IMR-90 (cell line): ENCODE measurements around the gene MALAT1. TPM values are rescaled to one million over a fixed set of nuclear protein-coding genes. Genes with fewer than 3 reads are reported as not detected.

Experiments used
- ATAC-seq: fragments of 200-7000 bp; cut with Tn5 transposase; 2 replicates; pipeline ENCODE4 v1.9.1; 2020; ENCODE audit warnings: low read depth, mild to moderate bottlenecking, moderate library complexity
- BruUV-seq: library from RNA; stranded (reverse); fragments of 400-500 nt; replicated peaks from 2 replicates; lab custom pipeline; 2021; lab: Mats Ljungman, UMichigan
- CTCF ChIA-PET: fragments of 300-600 bp; formaldehyde crosslinking; extraction: SDS; loops from one replicate; lab custom pipeline; 2021; ENCODE audit warnings: antibody characterized with exemption; lab: Yijun Ruan, JAX
- POLR2A ChIA-PET: fragments of 300-600 bp; sonication (Branson Sonifier 250); formaldehyde crosslinking; loops from one replicate; lab custom pipeline; 2022; ENCODE audit warnings: antibody characterized with exemption; ENCODE audit not compliant: unreplicated experiment; lab: Charles Lee
- DNase-seq: peaks from one replicate; pipeline ENCODE4 v3.0.0; 2013
- H2AFZ ChIP-seq: replicated peaks from 2 replicates; pipeline ENCODE3; 2013; ENCODE audit warnings: low read length, mild to moderate bottlenecking; ENCODE audit not compliant: poor library complexity
- H2AK5ac ChIP-seq: 2 replicates; pipeline ENCODE4 v1.6.1; 2013; ENCODE audit warnings: low read depth, low read length, inconsistent platforms
- H2AK9ac ChIP-seq: replicated peaks from 2 replicates; pipeline ENCODE3; 2013; ENCODE audit warnings: mild to moderate bottlenecking, low read depth, low read length, moderate library complexity; ENCODE audit not compliant: poor library complexity
- H2BK120ac ChIP-seq: 2 replicates; pipeline ENCODE4 v1.6.1; 2013; ENCODE audit warnings: low read depth, low read length, inconsistent platforms
- H2BK15ac ChIP-seq: 3 replicates; pipeline ENCODE4 v1.6.1; 2013; ENCODE audit warnings: low read depth, low read length, inconsistent platforms
- H2BK20ac ChIP-seq: 2 replicates; pipeline ENCODE4 v1.6.1; 2013; ENCODE audit warnings: low read depth, mild to moderate bottlenecking, inconsistent platforms, low read length, moderate library complexity
- H2BK5ac ChIP-seq: 2 replicates; pipeline ENCODE4 v1.6.1; 2013; ENCODE audit warnings: mild to moderate bottlenecking, low read depth, low read length, inconsistent platforms; ENCODE audit not compliant: poor library complexity, severe bottlenecking
- H3K14ac ChIP-seq: replicated peaks from 2 replicates; pipeline ENCODE4 v1.6.1; 2013; ENCODE audit warnings: low read depth, low read length, inconsistent platforms
- H3K18ac ChIP-seq: 2 replicates; pipeline ENCODE4 v1.6.1; 2013; ENCODE audit warnings: low read depth, low read length, control low read depth
- H3K23ac ChIP-seq: 2 replicates; pipeline ENCODE4 v1.6.1; 2013; ENCODE audit warnings: low read depth, low read length, inconsistent platforms
- H3K27ac ChIP-seq: 2 replicates; pipeline ENCODE4 v1.5.1; 2013; ENCODE audit warnings: mild to moderate bottlenecking, control low read depth, low read length; ENCODE audit not compliant: insufficient read depth
- H3K27me3 ChIP-seq: 2 replicates; pipeline ENCODE4 v1.6.1; 2013; ENCODE audit warnings: low read length; ENCODE audit not compliant: control insufficient read depth, insufficient read depth
- H3K36me3 ChIP-seq: 2 replicates; pipeline ENCODE4 v1.6.1; 2013; ENCODE audit warnings: low read length, mixed read lengths; ENCODE audit not compliant: control insufficient read depth, insufficient read depth
- H3K4ac ChIP-seq: 2 replicates; pipeline ENCODE4 v1.6.1; 2013; ENCODE audit warnings: low read depth, low read length, inconsistent platforms
- H3K4me1 ChIP-seq: 2 replicates; pipeline ENCODE4 v1.6.1; 2013; ENCODE audit warnings: low read length, mixed read lengths; ENCODE audit not compliant: control insufficient read depth, insufficient read depth
- H3K4me2 ChIP-seq: 2 replicates; pipeline ENCODE4 v1.6.1; 2013; ENCODE audit warnings: low read depth, mild to moderate bottlenecking, control low read depth, low read length, moderate library complexity
- H3K4me3 ChIP-seq: 2 replicates; pipeline ENCODE4 v1.5.1; 2013; ENCODE audit warnings: low read depth, mild to moderate bottlenecking, control low read depth, low read length, moderate library complexity; ENCODE audit not compliant: insufficient read depth
- H3K56ac ChIP-seq: 2 replicates; pipeline ENCODE4 v1.6.1; 2013; ENCODE audit warnings: low read length, inconsistent platforms; ENCODE audit not compliant: insufficient read depth; ENCODE audit errors: extremely low read depth
- H3K79me1 ChIP-seq, 2 experiments: 2 replicates each; pipeline ENCODE4 v1.6.1; 2013; ENCODE audit warnings: low read length in 2 of 2, inconsistent platforms in 1 of 2, low read depth in 1 of 2
- H3K9ac ChIP-seq: 2 replicates; pipeline ENCODE4 v1.6.1; 2013; ENCODE audit warnings: low read depth, low read length, control low read depth
- H3K9me1 ChIP-seq: 2 replicates; pipeline ENCODE4 v1.6.1; 2013; ENCODE audit warnings: low read length, inconsistent platforms; ENCODE audit not compliant: insufficient read depth
- H3K9me3 ChIP-seq: 2 replicates; pipeline ENCODE4 v1.6.1; 2013; ENCODE audit warnings: low read length; ENCODE audit not compliant: control insufficient read depth, insufficient read depth
- H4K20me1 ChIP-seq: 2 replicates; pipeline ENCODE4 v1.6.1; 2013; ENCODE audit warnings: low read length, inconsistent platforms; ENCODE audit not compliant: insufficient read depth
- H4K5ac ChIP-seq: 2 replicates; pipeline ENCODE4 v1.6.1; 2013; ENCODE audit warnings: mild to moderate bottlenecking, low read depth, low read length, control low read depth
- H4K8ac ChIP-seq, 2 experiments: 2 replicates each; pipeline ENCODE4 v1.6.1; 2013; ENCODE audit warnings: low read depth in 2 of 2, low read length in 2 of 2, control low read depth in 1 of 2, inconsistent platforms in 1 of 2
- H4K91ac ChIP-seq: 2 replicates; pipeline ENCODE4 v1.6.1; 2013; ENCODE audit warnings: low read depth, low read length, inconsistent platforms; ENCODE audit not compliant: insufficient read depth
- CEBPB ChIP-seq: IDR thresholded peaks from 2 replicates; pipeline ENCODE4 v1.6.1; 2012; ENCODE audit warnings: low read depth, low read length, improper control_type of control experiment
- CTCF ChIP-seq: conservative IDR thresholded peaks from 2 replicates; pipeline ENCODE4 v1.5.1; 2012; ENCODE audit warnings: mild to moderate bottlenecking, low read depth, low read length, improper control_type of control experiment
- ELK1 ChIP-seq: fragments of 150-350 bp; IDR thresholded peaks from 2 replicates; pipeline ENCODE4 v1.6.1; 2016; ENCODE audit warnings: low read depth, mild to moderate bottlenecking, low read length, moderate library complexity, borderline replicate concordance
- FOS ChIP-seq: fragments of 150-350 bp; IDR thresholded peaks from 2 replicates; pipeline ENCODE4 v1.6.1; 2016; ENCODE audit warnings: low read depth, low read length
- MAFK ChIP-seq: IDR thresholded peaks from 2 replicates; pipeline ENCODE4 v1.6.1; 2012; ENCODE audit warnings: low read depth, low read length, improper control_type of control experiment
- MAZ ChIP-seq: IDR thresholded peaks from 2 replicates; pipeline ENCODE4 v1.6.1; 2012; ENCODE audit warnings: low read depth, mild to moderate bottlenecking, low read length, improper control_type of control experiment, moderate library complexity, borderline replicate concordance
- MXI1 ChIP-seq: IDR thresholded peaks from 2 replicates; pipeline ENCODE4 v1.6.1; 2012; ENCODE audit warnings: low read depth, mild to moderate bottlenecking, low read length, moderate library complexity, borderline replicate concordance
- NFE2L2 ChIP-seq: fragments of 150-350 bp; IDR thresholded peaks from 2 replicates; pipeline ENCODE4 v1.6.1; 2016; ENCODE audit warnings: low read depth, mild to moderate bottlenecking, low read length
- POLR2A ChIP-seq: IDR thresholded peaks from 2 replicates; pipeline ENCODE4 v1.6.1; 2012; ENCODE audit warnings: mild to moderate bottlenecking, low read depth, low read length
- RAD21 ChIP-seq: IDR thresholded peaks from 2 replicates; pipeline ENCODE4 v1.6.1; 2012; ENCODE audit warnings: low read length, improper control_type of control experiment
- RCOR1 ChIP-seq: IDR thresholded peaks from 2 replicates; pipeline ENCODE4 v1.6.1; 2012; ENCODE audit warnings: mild to moderate bottlenecking, low read length, improper control_type of control experiment; ENCODE audit not compliant: insufficient replicate concordance
- RFX5 ChIP-seq: IDR thresholded peaks from 2 replicates; pipeline ENCODE4 v1.8.0; 2012; ENCODE audit warnings: low read depth, mild to moderate bottlenecking, low read length, moderate library complexity
- USF2 ChIP-seq: fragments of 150-350 bp; IDR thresholded peaks from 2 replicates; pipeline ENCODE4 v1.6.1; 2017; ENCODE audit warnings: mild to moderate bottlenecking, antibody characterized with exemption, low read length, low read depth
- WGBS, 2 experiments: methylation state at CpG; one replicate each; pipeline versions ENCODE4 v1.1.5 to v1.1.7; 2013; ENCODE audit warnings: missing lambda C conversion rate in 2 of 2; ENCODE audit not compliant: insufficient read length in 1 of 2; ENCODE audit errors: extremely low coverage in 2 of 2; 5-methylcytosine and 5-hydroxymethylcytosine counted together
- dilution Hi-C: fragments of 300-500 bp; cut with HindIII; formaldehyde crosslinking; loops from one replicate; pipeline ENCODE4 v1.14.3; 2018; ENCODE audit warnings: low sequenced_read_pairs; ENCODE audit not compliant: unreplicated experiment
- in situ Hi-C: fragments of 300-500 bp; cut with MboI; formaldehyde crosslinking; loops from 3 replicates; pipeline ENCODE4 v1.14.3; 2019; ENCODE audit warnings: low sequenced_read_pairs, inconsistent platforms, mixed read lengths
- intact Hi-C: fragments of 100-400 bp; cut with micrococcal nuclease; formaldehyde crosslinking; loops from 2 replicates; pipeline ENCODE4 v1.10.0; 2022
- polyA plus RNA-seq, 3 experiments: library from polyadenylated mRNA; depleted of rRNA; stranded (reverse); fragments of >200 nt; gene quantifications; 2 replicates each; pipeline ENCODE4 v1.2.3, GENCODE V29; 2012; ENCODE audit warnings: low replicate concordance in 1 of 3
- total RNA-seq: library from RNA; depleted of rRNA; stranded (reverse); fragments of >200 nt; gene quantifications from 2 replicates; pipeline ENCODE4 v1.2.3, GENCODE V29; 2012

Gene MALAT1
- total and polyA plus RNA-seq, 2 of the 4 experiments (the other 2 are of a cell fraction) = 636 to 3,569 TPM

GRCh38 chr11:65487467-65488272 is 11.2 kb upstream of the MALAT1 start:
- H3K27ac ChIP-seq = peak overlapping the region; percentile 85
- no TSS peak for BruUV-seq
- no peak overlapping the region for H3K4me3 ChIP-seq
- no peaks in the 10 kb centered on the region for H3K36me3 ChIP-seq
- POLR2A ChIA-PET = interaction anchor here (0.5 to 9.6 kb wide), 9 partner anchors 7 to 67 kb away, joined by 3 to 400 read pairs (median 5); partner anchors contain the start of genes MALAT1 and NEAT1
- H4K20me1 ChIP-seq = no peaks in the 10 kb centered on the region; the same call in 1 of the 2 replicates
- peak overlapping the region; percentile 97 for H4K91ac ChIP-seq
- dilution Hi-C loops = no loop called here
- peak overlapping the region; percentile 97 for H2AK9ac ChIP-seq
- intact Hi-C loops = no loop called here
- H2BK5ac ChIP-seq = peak overlapping the region; percentile 93
- CTCF ChIA-PET = interaction anchor here (0.8 to 1.0 kb wide), 2 partner anchors 9 to 16 kb away, joined by 4 to 5 read pairs; no protein-coding TSS in a partner anchor
- peaks cover 51% of the 10 kb centered on the region for H3K4me1 ChIP-seq
- peak overlapping the region; percentile 78 to 96; a peak in 3 of 4 replicates for H4K8ac ChIP-seq
- no peaks in the 10 kb centered on the region for H3K27me3 ChIP-seq
- peak overlapping the region; percentile 64 for H3K18ac ChIP-seq
- H2AK5ac ChIP-seq = peak overlapping the region; percentile 98
- H3K23ac ChIP-seq = peak overlapping the region; percentile 97
- peak overlapping the region; percentile 96 for H2BK20ac ChIP-seq
- peak overlapping the region; percentile 93 for H3K14ac ChIP-seq
- peaks cover 18 to 67% of the 10 kb centered on the region in 2 experiments for H3K79me1 ChIP-seq
- peak overlapping the region; percentile 87; the same call in 2 of the 3 replicates for H2BK15ac ChIP-seq
- peak overlapping the region; percentile 98 for H3K4ac ChIP-seq
- ATAC-seq = peak; percentile 78
- H4K5ac ChIP-seq = peak overlapping the region; percentile 47
- H3K9ac ChIP-seq = peak overlapping the region; percentile 56
- peak; percentile 100 for DNase-seq
- H2AFZ ChIP-seq = peak overlapping the region; percentile 63
- H3K4me2 ChIP-seq = peak overlapping the region; percentile 70
- no peaks in the 10 kb centered on the region for H3K9me3 ChIP-seq
- in situ Hi-C loops = no loop called here
- H3K9me1 ChIP-seq = peaks cover 23% of the 10 kb centered on the region
- H2BK120ac ChIP-seq = peak overlapping the region; percentile 97
- WGBS, 2 experiments = 8% methylated on average over 8 of the region's 17 CpGs; no CpG with 5 or more reads in 1 of the 2 experiments
- peak overlapping the region; percentile 81 for H3K56ac ChIP-seq
- TF ChIP-seq MAFK = no peak
- no peak for TF ChIP-seq CTCF
- peak; percentile 37; the same call in 1 of the 2 replicates for TF ChIP-seq NFE2L2
- peak; percentile 92 for TF ChIP-seq RCOR1
- peak; percentile 58; the same call in 1 of the 2 replicates for TF ChIP-seq POLR2A
- TF ChIP-seq RFX5 = peak; percentile 90
- peak; percentile 99 for TF ChIP-seq USF2
- no peak for TF ChIP-seq ELK1
- peak; percentile 76; the same call in 1 of the 2 replicates for TF ChIP-seq MXI1
- TF ChIP-seq MAZ = peak; percentile 74; the same call in 1 of the 2 replicates
- TF ChIP-seq FOS = peak; percentile 55
- TF ChIP-seq CEBPB = peak; percentile 99
- 0 out of 2 replicates have a peak, but pooled peaks have one; percentile 13 for TF ChIP-seq RAD21
